ENCODE data around the gene ZNF219. TPM values are rescaled to one million over a fixed set of nuclear protein-coding genes. Genes with fewer than 3 reads are reported as not detected.

The ZNF219 gene
- total RNA-seq, 1 experiment from 2014 or later, result 19.9 TPM

GRCh38 chr14:21071225-21072030 is 27.0 kb downstream of the ZNF219 start:
- DNase-seq (ENCODE audit: low read depth, low spot score) (no peak), ATAC-seq (peak; percentile 59)
- intact Hi-C loops (cut with micrococcal nuclease; ENCODE audit: unreplicated experiment), result no loop called here
- Histone ChIP-seq H3K36me3 (ENCODE audit: control insufficient read depth, insufficient read depth, low read length) (no peaks in the 10 kb centered on the region), H3K27ac (ENCODE audit: low read length) (peak overlapping the region; percentile 63), H3K9me3 (ENCODE audit: control insufficient read depth, insufficient read depth, low read depth, low read length) (no peaks in the 10 kb centered on the region), H3K27me3 (ENCODE audit: control insufficient read depth, insufficient read depth, low read length) (no peaks in the 10 kb centered on the region), H3K4me1 (ENCODE audit: control insufficient read depth, insufficient read depth, low read length) (peaks cover 7% of the 10 kb centered on the region), H3K4me3 (ENCODE audit: low read depth in 2 of 2, low read length in 2 of 2) (peak overlapping the region; percentile 54 to 65)
- in situ Hi-C loops (cut with HindIII; ENCODE audit: low pct_unique_long_range_greater_than_20kb, low sequenced_read_pairs), result no loop called here
- ChIA-PET CTCF (interaction anchor here (0.6 to 2.4 kb wide), 5 partner anchors 21 to 79 kb away, joined by 3 to 12 read pairs (median 10); no protein-coding TSS in a partner anchor), POLR2A (no interaction called here)
- TF ChIP-seq SIN3A (IDR thresholded peaks at IDR 0.05; ENCODE audit: borderline replicate concordance, insufficient read depth, low read depth, low read length), result no peak
- no peak for TF ChIP-seq REST (IDR thresholded peaks at IDR 0.05; ENCODE audit: insufficient read depth in 1 of 2, low read depth in 2 of 2, low read length in 1 of 2)
- no peak for TF ChIP-seq TCF7L2 (IDR thresholded peaks at IDR 0.05; ENCODE audit: low read depth, low read length)
- TF ChIP-seq CTCF (IDR thresholded peaks at IDR 0.05), result no peak
- TF ChIP-seq POLR2AphosphoS5 (IDR thresholded peaks at IDR 0.05; ENCODE audit: low read depth, low read length), result no peak
- no TSS peak for BruUV-seq (replicated peaks)

- DNase-seq (ENCODE audit: low read depth, low spot score) (no peak), ATAC-seq (peak; percentile 47)
- TF ChIP-seq SIN3A (IDR thresholded peaks at IDR 0.05; ENCODE audit: borderline replicate concordance, insufficient read depth, low read depth, low read length) (no peak), TCF7L2 (IDR thresholded peaks at IDR 0.05; ENCODE audit: low read depth, low read length) (no peak), POLR2AphosphoS5 (IDR thresholded peaks at IDR 0.05; ENCODE audit: low read depth, low read length) (no peak), REST (IDR thresholded peaks at IDR 0.05; ENCODE audit: insufficient read depth in 1 of 2, low read depth in 2 of 2, low read length in 1 of 2) (no peak), CTCF (IDR thresholded peaks at IDR 0.05) (no peak)
- Histone ChIP-seq H3K4me3 (ENCODE audit: low read depth in 2 of 2, low read length in 2 of 2) (peak overlapping the region; percentile 54 to 65), H3K27ac (ENCODE audit: low read length) (peak overlapping the region; percentile 63), H3K36me3 (ENCODE audit: control insufficient read depth, insufficient read depth, low read length) (no peaks in the 10 kb centered on the region), H3K4me1 (ENCODE audit: control insufficient read depth, insufficient read depth, low read length) (peaks cover 7% of the 10 kb centered on the region), H3K27me3 (ENCODE audit: control insufficient read depth, insufficient read depth, low read length) (no peaks in the 10 kb centered on the region), H3K9me3 (ENCODE audit: control insufficient read depth, insufficient read depth, low read depth, low read length) (no peaks in the 10 kb centered on the region)
- intact Hi-C loops (cut with micrococcal nuclease; ENCODE audit: unreplicated experiment), result no loop called here
- no TSS peak for BruUV-seq (replicated peaks)
- ChIA-PET POLR2A (no interaction called here), CTCF (interaction anchor here (1.9 to 2.4 kb wide), 3 partner anchors 21 to 56 kb away, joined by 8 to 10 read pairs (median 10); no protein-coding TSS in a partner anchor)
- in situ Hi-C loops (cut with HindIII; ENCODE audit: low pct_unique_long_range_greater_than_20kb, low sequenced_read_pairs), result no loop called here
Measured at GRCh38 chr14:21070610-21071224, 27.7 kb downstream of the ZNF219 start.

All from Panc1 (cell line).